Keratinocyte (primary cell): ENCODE measurements around the gene LTN1. TPM values are rescaled to one million over a fixed set of nuclear protein-coding genes. Genes with fewer than 3 reads are reported as not detected.
"Not testable (repeated sequence)": the region's sequence is repeated elsewhere in the genome, so short reads cannot be mapped to it uniquely, and the experiment has no call there.

Experiments used
- DNase-seq: peaks from one replicate; pipeline ENCODE4 v3.0.0-alpha.2; 2011; ENCODE audit warnings: low read depth, missing footprints, low spot score
- FAIRE-seq: peaks from 2 replicates; lab custom pipeline; 2011; peaks lifted over from hg19 to GRCh38; lab: Jason Lieb, UNC
- H2AFZ ChIP-seq: 2 replicates; pipeline ENCODE4 v1.6.0; 2012; ENCODE audit warnings: low read length, control low read depth, inconsistent platforms; ENCODE audit not compliant: control insufficient read depth
- H3K27ac ChIP-seq: 2 replicates; pipeline ENCODE4 v1.5.1; 2011; ENCODE audit warnings: low read length; ENCODE audit not compliant: control insufficient read depth, insufficient read depth
- H3K27me3 ChIP-seq: 3 replicates; pipeline ENCODE4 v1.6.0; 2011; ENCODE audit warnings: low read length; ENCODE audit not compliant: control insufficient read depth, insufficient read depth; ENCODE audit errors: extremely low read depth
- H3K36me3 ChIP-seq, 2 experiments: 2 replicates in 1 of 2; 3 replicates in 1 of 2; pipeline ENCODE4 v1.5.1; 2011; ENCODE audit warnings: low read length in 2 of 2, mild to moderate bottlenecking in 1 of 2; ENCODE audit not compliant: control insufficient read depth in 2 of 2, insufficient read depth in 2 of 2; ENCODE audit errors: extremely low read depth in 1 of 2
- H3K4me1 ChIP-seq: 3 replicates; pipeline ENCODE4 v1.5.1; 2011; ENCODE audit warnings: low read length; ENCODE audit not compliant: control insufficient read depth, insufficient read depth; ENCODE audit errors: extremely low read depth
- H3K4me2 ChIP-seq: 3 replicates; pipeline ENCODE4 v1.6.0; 2011; ENCODE audit warnings: low read depth, low read length; ENCODE audit not compliant: control insufficient read depth, insufficient read depth; ENCODE audit errors: extremely low read depth
- H3K4me3 ChIP-seq, 3 experiments: fragments of 200-600 bp in 1 of 3; sonication (generic) in 1 of 3; 2 replicates in 2 of 3; 3 replicates in 1 of 3; pipeline ENCODE4 v1.5.1; 2011 to 2016; ENCODE audit warnings: low read length in 3 of 3, mild to moderate bottlenecking in 3 of 3, control low read depth in 2 of 3, inconsistent platforms in 1 of 3, low read depth in 1 of 3, mixed read lengths in 1 of 3, mixed run types in 1 of 3, moderate library complexity in 1 of 3; ENCODE audit not compliant: control insufficient read depth in 2 of 3, insufficient read depth in 2 of 3; ENCODE audit errors: extremely low read depth in 1 of 3
- H3K79me2 ChIP-seq: 2 replicates; pipeline ENCODE4 v1.6.0; 2012; ENCODE audit warnings: low read length; ENCODE audit not compliant: control insufficient read depth, insufficient read depth
- H3K9ac ChIP-seq: 3 replicates; pipeline ENCODE4 v1.6.0; 2011; ENCODE audit warnings: low read length; ENCODE audit not compliant: control insufficient read depth, insufficient read depth; ENCODE audit errors: extremely low read depth
- H3K9me1 ChIP-seq: 3 replicates; pipeline ENCODE4 v1.6.0; 2011; ENCODE audit warnings: low read length; ENCODE audit not compliant: control insufficient read depth, insufficient read depth; ENCODE audit errors: extremely low read depth
- H3K9me3 ChIP-seq: 2 replicates; pipeline ENCODE4 v1.5.1; 2012; ENCODE audit warnings: low read depth, low read length; ENCODE audit not compliant: control insufficient read depth
- H4K20me1 ChIP-seq: 3 replicates; pipeline ENCODE4 v1.6.0; 2011; ENCODE audit warnings: low read length; ENCODE audit not compliant: control insufficient read depth, insufficient read depth; ENCODE audit errors: extremely low read depth
- CTCF ChIP-seq, 3 experiments: IDR thresholded peaks in 1 of 3; conservative IDR thresholded peaks in 1 of 3; optimal IDR thresholded peaks in 1 of 3; 2 replicates in 2 of 3; 3 replicates in 1 of 3; pipeline versions ENCODE3 to v1.5.1; 2011; ENCODE audit warnings: low read length in 3 of 3, mild to moderate bottlenecking in 3 of 3, moderate library complexity in 2 of 3, control low read depth in 1 of 3, inconsistent platforms in 1 of 3; ENCODE audit not compliant: insufficient read depth in 2 of 3; ENCODE audit errors: extremely low read depth in 1 of 3
- EZH2 ChIP-seq: IDR thresholded peaks from one replicate; pipeline ENCODE4 v1.6.1; 2012; ENCODE audit warnings: inconsistent platforms, mild to moderate bottlenecking, low read length, moderate library complexity
- dilution Hi-C: fragments of 300-500 bp; cut with MboI; formaldehyde crosslinking; loops from one replicate; pipeline ENCODE4 v1.7.0; 2020; ENCODE audit warnings: low sequenced_read_pairs; ENCODE audit not compliant: extremely low pct_ligation_motif_present
- polyA plus RNA-seq, 5 experiments: library from polyadenylated mRNA; depleted of rRNA in 3 of 5; stranded (reverse) in 3 of 5; stranded (forward) in 1 of 5; unstranded in 1 of 5; fragments of >200 nt; gene quantifications; 1 replicate in 1 of 5; 2 replicates in 3 of 5; 3 replicates in 1 of 5; pipeline versions ENCODE4 v1.2.1 to v1.2.3, GENCODE V29; 2011 to 2012; ENCODE audit warnings: missing spikeins in 2 of 5, low read depth in 1 of 5, low replicate concordance in 1 of 5

Gene LTN1
- polyA plus RNA-seq, 1 donor (not counting 4 experiments of a cell fraction or from before 2014, with no cell fraction given) = 15.8 TPM

GRCh38 chr21:28932717-28933116, 60.0 kb downstream of the LTN1 start:
- H3K27me3 ChIP-seq = no peaks in the 10 kb centered on the region
- no peak overlapping the region for H3K4me2 ChIP-seq
- DNase-seq = no peak
- FAIRE-seq = no peak
- H3K4me3 ChIP-seq = no peak overlapping the region
- H3K9ac ChIP-seq = no peak overlapping the region
- TF ChIP-seq EZH2 = no peak
- TF ChIP-seq CTCF (optimal IDR thresholded peaks at IDR 0.05 in 1 of 3, IDR thresholded peaks at IDR 0.05 in 1 of 3, conservative IDR thresholded peaks at IDR 0.05 in 1 of 3; ENCODE audit: extremely low read depth in 1 of 3, insufficient read depth in 2 of 3, low read length in 3 of 3) = no peak
- H3K36me3 ChIP-seq = peaks cover 6 to 10% of the 10 kb centered on the region in 2 experiments
- no peak overlapping the region for H3K27ac ChIP-seq
- H3K9me1 ChIP-seq = no peaks in the 10 kb centered on the region
- H3K79me2 ChIP-seq = no peaks in the 10 kb centered on the region
- dilution Hi-C loops = no loop called here
- H2AFZ ChIP-seq = no peak overlapping the region
- H4K20me1 ChIP-seq = no peaks in the 10 kb centered on the region
- H3K4me1 ChIP-seq = no peaks in the 10 kb centered on the region
- H3K9me3 ChIP-seq = no peaks in the 10 kb centered on the region

DNA sequence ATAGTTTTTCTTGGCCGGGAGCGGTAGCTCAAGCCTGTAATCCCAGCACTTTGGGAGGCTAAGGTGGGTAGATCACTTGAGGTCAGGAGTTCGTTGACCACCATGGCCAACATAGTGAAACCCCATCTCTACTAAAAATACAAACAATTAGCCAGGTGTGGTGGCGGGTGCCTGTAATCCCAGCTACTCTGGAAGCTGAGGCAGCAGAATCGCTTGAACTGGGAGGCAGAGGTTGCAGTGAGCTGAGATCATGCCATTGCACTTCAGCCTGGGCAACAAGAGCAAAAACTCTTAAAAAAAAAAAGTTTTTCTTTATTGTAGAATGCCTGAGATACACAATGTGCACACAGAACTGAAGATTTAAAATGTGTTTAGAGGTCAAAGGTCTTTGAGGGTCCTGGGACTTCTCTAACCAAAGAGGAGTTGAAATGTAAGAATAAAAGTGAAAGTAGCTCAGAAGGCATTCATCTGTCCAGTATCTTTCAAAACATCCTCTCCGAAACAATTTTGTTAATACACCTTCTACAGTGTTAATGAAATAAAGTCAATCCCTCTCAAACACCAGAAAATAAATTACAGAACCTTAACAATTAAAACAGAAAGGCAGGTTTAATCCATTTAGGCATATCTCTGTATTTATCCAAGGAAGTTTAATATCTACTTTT, 60.8 kb downstream of the LTN1 start:
- H3K9ac ChIP-seq, H3K4me1 ChIP-seq, H3K27me3 ChIP-seq, H3K27ac ChIP-seq, H3K9me3 ChIP-seq, FAIRE-seq, H4K20me1 ChIP-seq, H3K79me2 ChIP-seq, DNase-seq, H3K9me1 ChIP-seq, H3K4me2 ChIP-seq, H3K4me3 ChIP-seq, H2AFZ ChIP-seq, H3K36me3 ChIP-seq, dilution Hi-C loops: not testable (repeated sequence)
